EH (cell line): ENCODE results near the gene PDE11A.
"Not testable (repeated sequence)": the region's sequence is repeated elsewhere in the genome, so short reads cannot be mapped to it uniquely, and the experiment has no call there.

Experiments
- DNase-seq: peaks from one replicate; pipeline ENCODE4 v3.0.0-alpha.2; 2015; ENCODE audit warnings: low read depth

PDE11A gene

GRCh38 chr2:178008636-178009289, 63.8 kb downstream of the PDE11A start:
- peak; percentile 69 for DNase-seq

GRCh38 chr2:178006710-178007109, 65.9 kb downstream of the PDE11A start:
- DNase-seq = peak; percentile 30

GRCh38 chr2:178005756-178006155, 66.8 kb downstream of the PDE11A start:
- DNase-seq = peak; percentile 53

DNA sequence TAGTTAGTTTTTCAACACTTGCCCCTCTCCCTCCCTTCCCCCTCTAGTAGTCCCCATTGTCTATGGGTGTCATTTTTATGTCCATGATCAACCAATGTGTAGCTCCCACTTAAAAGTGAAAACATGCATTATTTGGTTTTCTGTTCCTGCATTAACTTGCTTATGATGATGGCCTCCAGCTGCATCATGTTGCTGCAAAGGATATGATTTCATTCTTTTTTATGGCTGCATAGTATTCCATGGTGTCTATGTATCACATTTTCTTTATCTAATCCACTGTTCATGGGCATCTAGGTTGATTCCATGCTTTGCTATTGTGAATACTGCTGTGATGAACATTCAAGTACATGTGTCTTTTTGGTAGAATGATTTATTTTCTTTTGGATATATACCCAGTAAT, 70.5 kb downstream of the PDE11A start:
- no peak for DNase-seq

DNA sequence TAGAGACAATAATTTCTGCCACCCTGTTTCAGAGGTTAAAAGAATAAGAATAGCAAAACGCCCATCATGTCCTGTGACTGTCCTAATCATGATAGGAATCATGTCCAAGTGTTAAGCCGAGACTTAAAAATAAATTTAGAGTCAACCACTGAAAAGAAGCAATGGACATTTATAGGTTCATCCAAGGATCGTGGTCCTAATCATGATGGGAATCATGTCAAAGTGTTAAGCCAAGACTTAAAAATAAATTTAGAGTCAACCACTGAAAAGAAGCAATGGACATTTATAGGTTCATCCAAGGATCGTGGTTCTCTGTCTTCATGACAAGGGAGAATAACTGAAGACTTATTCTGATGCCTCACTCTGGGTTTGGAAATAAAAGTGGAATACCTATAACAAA, 73.6 kb downstream of the PDE11A start:
- peak; percentile 15 for DNase-seq

DNA sequence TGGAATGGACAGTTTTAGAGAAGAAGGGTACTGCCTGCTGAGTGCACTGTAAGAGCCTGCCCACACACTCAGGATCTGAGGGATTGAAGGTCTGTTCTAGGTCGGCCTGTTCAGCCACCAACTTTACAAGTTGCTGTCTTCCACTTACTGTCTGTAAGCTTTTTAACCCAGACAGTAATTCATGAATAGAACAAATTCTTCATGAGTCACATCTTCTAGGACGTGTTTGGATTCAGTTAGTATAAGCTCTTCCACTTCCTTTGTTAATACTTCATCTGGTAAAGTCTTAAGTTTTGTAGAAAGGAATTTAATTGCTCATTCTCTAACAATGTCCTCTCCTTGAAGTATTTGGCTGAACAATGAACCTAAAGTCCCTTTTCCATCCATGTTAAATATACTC, 74.6 kb downstream of the PDE11A start:
- DNase-seq = peak; percentile 93

DNA sequence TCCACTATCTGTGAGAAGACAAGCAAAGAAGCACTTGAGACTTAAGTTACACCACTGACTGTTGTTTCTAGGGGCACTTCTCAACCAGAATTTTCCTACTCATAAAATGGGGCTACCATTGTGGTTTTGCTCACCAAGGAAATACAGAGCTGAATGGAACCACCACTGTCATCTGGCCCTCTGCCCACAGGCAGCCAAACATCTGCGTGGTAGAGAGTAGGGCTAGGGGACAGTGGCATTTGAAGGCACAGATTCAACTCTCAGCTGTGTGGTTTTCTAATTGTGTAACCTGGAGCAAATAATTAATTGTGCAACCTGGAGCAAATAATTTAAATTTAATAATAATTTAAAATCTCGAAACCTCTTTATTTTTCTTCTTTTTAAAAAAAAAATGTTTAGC, 79.6 kb downstream of the PDE11A start:
- DNase-seq = no peak

DNA sequence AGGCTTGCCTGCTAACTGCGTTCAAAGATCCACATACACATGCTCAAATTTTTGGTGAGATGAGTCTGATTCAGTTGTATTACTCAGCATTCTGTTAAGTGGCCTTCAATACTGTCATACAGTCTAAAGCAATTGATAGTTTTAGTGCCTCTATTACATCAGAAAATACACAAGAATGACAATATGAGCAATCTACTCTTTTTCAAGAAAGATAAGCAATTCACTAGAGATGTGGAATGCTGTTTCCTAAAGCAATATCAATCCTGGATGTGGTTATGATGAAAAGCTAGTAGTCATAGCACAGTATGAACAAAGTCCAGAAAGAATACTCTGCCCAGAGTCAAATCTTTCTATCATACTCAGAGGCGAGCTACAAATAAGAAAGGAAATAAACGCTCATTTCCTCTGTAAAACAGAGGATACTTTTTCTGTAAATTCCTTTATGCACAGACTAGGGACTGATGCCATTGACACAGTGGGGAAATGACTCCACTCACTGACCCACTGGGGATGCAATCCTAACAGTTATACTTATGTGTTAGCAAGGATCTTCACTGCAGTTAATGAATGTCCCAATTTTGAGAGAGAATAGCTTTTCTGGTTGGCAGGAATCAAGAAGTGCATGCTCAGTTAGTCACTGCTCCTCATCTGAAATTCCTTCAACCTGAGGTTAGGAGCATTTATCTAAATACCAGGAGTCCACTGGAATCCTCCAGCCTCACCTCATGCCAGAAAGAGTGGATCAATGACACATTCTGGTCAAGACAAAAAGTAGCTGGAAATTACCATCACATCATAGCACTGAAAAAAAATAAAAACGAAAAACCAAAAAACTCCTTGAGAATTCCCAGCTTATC, 83.3 kb downstream of the PDE11A start:
- peak; percentile 68 for DNase-seq

GRCh38 chr2:177984749-177985148, 87.8 kb downstream of the PDE11A start:
- peak; percentile 81 for DNase-seq

DNA sequence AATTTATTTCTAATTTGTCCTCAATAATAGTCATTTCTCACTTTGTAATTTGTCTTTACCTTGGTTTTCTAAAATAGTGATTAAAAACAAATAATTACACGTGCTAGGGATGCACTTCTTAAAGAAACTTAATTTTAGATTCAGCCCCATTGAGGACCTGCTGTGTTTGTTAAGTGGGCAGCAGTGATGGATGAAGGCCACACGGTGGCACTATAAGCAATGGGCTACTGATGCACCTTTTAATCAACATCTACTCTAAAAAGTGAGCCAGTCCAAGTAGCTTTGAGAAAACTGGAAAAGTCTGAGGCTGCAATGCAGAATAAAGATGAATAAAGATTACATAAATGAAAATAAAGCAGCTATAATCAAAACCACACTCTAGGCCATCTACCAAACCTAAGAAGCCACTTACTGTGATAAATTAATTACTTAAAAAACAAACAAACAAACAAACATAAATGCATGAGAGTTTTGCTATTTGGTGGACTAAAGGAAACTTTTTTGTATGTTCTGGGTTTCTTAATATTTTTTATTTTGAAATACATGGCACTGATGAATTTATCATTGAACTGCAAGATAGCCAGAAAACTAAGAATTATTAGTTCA, 89.3 kb downstream of the PDE11A start:
- peak; percentile 76 for DNase-seq

DNA sequence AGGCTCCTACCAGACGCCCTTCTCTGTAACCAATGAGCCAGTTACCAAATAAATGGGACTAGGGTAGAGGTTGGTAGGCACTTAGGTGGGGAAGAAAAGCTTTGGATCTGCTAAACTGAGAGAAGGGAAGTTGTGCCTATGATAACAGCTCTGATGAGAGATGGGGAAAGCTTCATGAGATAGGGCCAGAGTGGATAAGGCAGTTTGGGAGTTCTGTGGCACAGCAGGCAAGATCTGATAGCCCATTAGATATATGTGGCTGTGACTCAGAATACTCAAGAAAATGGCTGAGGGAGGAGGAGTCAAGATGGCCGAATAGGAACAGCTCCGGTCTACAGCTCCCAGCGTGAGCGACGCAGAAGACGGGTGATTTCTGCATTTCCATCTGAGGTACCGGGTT, 99.8 kb downstream of the PDE11A start:
- DNase-seq = no peak

- DNase-seq = no peak
Observed at GRCh38 chr2:177972123-177972522, 100.5 kb downstream of the PDE11A start.

- DNase-seq = no peak
Observed at GRCh38 chr2:177970670-177971454, 101.7 kb downstream of the PDE11A start.

DNA sequence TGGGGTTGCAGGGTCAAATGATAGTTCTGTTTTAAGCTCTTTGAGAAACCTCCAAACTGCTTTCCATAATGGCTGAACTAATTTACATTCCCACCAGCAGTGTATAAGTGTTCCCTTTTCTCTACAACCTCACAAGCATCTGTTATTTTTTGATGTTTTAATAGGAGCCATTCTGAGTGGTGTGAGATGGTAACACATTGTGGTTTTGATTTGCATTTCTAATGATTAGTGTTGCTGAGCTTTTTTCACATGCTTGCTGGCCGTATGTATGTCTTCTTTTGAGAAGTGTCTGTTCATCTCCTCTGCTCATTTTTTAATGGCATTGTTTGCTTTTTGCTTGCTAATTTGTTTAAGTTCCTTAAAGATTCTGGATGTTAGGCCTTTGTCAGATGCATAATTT, 107.7 kb downstream of the PDE11A start:
- DNase-seq = no peak

DNA sequence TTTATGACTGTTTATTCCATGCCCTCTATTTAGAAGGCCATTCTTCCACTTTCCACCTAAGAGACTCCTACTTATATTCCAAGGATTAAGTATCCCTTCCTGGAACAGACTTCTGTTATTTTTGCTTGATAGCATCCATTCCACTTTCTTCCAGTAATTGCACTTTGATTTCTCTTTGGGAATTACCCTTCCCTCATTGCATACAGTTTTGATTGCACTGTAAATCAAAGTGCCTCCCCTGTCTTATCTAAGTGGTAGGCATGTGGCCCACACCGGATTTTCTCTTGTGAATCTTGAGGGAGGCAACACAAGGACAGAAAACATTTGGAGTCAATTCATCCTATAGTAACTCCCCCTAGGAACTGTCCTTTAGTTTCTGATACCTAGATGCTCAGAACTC, 120.4 kb downstream of the PDE11A start:
- no peak for DNase-seq

DNA sequence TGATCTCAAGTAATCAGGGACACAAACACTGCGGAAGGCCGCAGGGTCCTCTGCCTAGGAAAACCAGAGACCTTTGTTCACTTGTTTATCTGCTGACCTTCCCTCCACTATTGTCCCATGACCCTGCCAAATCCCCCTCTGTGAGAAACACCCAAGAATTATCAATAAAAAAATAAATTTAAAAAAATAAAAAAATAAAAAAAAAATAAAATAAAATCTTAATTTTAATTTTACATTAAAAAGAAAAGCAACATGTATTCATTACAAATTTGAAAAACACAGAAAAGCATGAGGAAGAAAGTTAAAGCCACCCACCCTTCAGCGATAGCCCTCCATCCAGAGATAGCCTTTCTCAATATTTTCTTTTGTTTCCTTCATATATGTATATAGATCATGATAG, 125.0 kb downstream of the PDE11A start:
- not testable (repeated sequence) for DNase-seq

- not testable (repeated sequence) for DNase-seq
Observed at GRCh38 chr2:177944530-177944929, 128.0 kb downstream of the PDE11A start.

- DNase-seq = no peak
Observed at GRCh38 chr2:177942731-177943130, 129.8 kb downstream of the PDE11A start.

DNA sequence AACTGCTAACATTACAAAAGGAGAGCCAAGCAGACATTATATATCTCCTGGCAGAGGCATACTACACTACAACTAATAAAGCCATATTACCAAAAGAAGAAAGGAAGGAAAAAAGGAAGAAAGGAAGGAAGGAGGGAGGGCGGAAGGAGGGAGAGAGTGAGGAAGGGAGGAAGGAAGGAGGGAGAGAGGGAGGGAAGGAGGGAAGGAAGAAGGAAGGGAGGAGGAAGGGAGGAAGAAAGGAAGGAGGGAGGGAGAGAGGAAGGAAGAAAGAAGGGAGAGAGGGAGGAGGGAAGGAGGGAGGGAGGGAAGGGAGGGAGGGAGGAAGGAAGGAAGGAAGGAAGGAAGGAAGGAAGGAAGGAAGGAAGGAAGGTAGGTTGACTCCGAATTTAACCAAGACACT, 133.4 kb downstream of the PDE11A start:
- no peak for DNase-seq

- DNase-seq = no peak
Observed at GRCh38 chr2:177930916-177931315, 141.7 kb downstream of the PDE11A start.

DNA sequence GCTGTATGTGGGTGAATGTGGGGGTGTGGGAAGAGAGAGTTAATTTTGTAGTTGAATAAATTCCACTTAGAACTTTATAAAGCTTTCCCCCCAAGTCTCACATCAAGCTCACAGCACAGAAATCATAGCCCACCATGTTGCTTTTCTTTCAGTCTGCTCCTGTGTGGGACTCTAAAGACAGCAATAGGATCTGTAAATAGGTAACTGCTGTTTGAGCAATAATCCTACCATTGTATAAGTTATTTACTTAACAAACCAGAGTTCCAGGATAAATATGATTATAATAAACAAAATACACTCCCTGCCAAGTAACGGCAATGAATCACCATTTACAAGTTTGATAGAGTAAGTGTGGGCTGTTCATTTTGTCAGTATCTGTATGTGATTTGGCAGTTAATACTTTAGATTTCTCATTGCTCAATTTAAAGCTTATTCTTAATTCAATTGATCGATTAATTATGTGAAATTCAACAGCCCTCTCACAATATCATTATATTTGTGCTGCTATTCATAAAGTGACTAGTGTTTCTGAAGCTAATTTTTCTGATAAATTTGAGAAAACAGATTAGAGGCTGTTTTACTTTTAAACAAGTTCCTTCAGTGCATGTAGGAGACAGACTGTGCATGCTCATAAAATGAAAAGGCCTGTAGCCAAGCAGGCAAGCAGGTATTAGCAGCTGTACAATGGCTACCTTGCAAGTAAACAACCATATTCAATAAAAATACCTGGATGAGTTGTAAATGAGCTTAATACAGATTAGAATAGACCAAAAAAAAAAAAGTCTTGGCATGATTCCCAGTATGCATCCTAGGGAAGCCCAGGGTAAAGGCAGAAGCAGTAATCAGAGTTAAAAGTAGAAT, 142.7 kb downstream of the PDE11A start:
- DNase-seq = no peak
